ENCODE results near the gene MAMDC4.

DNA sequence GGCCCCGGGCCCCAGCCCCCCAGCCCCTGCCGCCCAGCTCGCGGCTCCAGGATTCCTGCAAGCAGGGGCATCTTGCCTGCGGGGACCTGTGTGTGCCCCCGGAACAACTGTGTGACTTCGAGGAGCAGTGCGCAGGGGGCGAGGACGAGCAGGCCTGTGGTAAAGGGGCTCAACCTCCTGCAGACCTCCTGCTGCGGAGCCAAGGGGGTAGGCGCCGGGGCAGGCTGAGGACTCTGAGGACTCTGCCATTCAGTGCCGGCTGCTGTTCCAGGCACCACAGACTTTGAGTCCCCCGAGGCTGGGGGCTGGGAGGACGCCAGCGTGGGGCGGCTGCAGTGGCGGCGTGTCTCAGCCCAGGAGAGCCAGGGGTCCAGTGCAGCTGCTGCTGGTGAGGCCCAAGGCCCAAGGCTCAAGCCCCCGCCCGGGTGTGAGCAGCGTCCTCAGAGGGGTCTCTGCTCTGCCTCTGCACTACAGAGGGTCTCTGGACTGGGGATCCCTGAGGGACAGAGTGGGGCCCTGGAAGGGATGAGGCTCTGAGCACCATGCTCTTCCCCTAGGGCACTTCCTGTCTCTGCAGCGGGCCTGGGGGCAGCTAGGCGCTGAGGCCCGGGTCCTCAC is 3.4 kb downstream of the MAMDC4 start:
- TF ChIP-seq RAD21 (IDR thresholded peaks at IDR 0.05 in 1 of 2, conservative IDR thresholded peaks at IDR 0.05 in 1 of 2; ENCODE audit: low read depth in 2 of 2, low read length in 2 of 2): no peak
- no peak for TF ChIP-seq CHD2 (IDR thresholded peaks at IDR 0.05; ENCODE audit: low read length)
- TF ChIP-seq, protein P1, sequence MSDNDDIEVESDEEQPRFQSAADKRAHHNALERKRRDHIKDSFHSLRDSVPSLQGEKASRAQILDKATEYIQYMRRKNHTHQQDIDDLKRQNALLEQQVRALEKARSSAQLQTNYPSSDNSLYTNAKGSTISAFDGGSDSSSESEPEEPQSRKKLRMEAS (IDR thresholded peaks at IDR 0.05): no peak
- TF ChIP-seq POLR2A (IDR thresholded peaks at IDR 0.05; ENCODE audit: control extremely low read depth in 1 of 2, low read depth in 2 of 2, low read length in 2 of 2): no peak
- TF ChIP-seq BRCA1 (IDR thresholded peaks at IDR 0.05; ENCODE audit: low read depth, low read length): no peak
- TF ChIP-seq, protein P2, sequence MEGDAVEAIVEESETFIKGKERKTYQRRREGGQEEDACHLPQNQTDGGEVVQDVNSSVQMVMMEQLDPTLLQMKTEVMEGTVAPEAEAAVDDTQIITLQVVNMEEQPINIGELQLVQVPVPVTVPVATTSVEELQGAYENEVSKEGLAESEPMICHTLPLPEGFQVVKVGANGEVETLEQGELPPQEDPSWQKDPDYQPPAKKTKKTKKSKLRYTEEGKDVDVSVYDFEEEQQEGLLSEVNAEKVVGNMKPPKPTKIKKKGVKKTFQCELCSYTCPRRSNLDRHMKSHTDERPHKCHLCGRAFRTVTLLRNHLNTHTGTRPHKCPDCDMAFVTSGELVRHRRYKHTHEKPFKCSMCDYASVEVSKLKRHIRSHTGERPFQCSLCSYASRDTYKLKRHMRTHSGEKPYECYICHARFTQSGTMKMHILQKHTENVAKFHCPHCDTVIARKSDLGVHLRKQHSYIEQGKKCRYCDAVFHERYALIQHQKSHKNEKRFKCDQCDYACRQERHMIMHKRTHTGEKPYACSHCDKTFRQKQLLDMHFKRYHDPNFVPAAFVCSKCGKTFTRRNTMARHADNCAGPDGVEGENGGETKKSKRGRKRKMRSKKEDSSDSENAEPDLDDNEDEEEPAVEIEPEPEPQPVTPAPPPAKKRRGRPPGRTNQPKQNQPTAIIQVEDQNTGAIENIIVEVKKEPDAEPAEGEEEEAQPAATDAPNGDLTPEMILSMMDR (IDR thresholded peaks at IDR 0.05; ENCODE audit: control extremely low read depth in 1 of 3, insufficient read depth in 1 of 3, low read depth in 1 of 3, low read length in 3 of 3): no peak
- TF ChIP-seq CBX5 (IDR thresholded peaks at IDR 0.05; ENCODE audit: low read depth, low read length): no peak
- TF ChIP-seq YY1 (IDR thresholded peaks at IDR 0.05; ENCODE audit: low read depth, low read length): no peak
- no peak for TF ChIP-seq JUND (IDR thresholded peaks at IDR 0.05; ENCODE audit: low read length)
- no peak for TF ChIP-seq ASH2L (IDR thresholded peaks at IDR 0.05; ENCODE audit: low read length)
- TF ChIP-seq GABPA (IDR thresholded peaks at IDR 0.05; ENCODE audit: borderline replicate concordance, insufficient read depth, low read length): no peak
- no peak for TF ChIP-seq SP4 (IDR thresholded peaks at IDR 0.05; ENCODE audit: low read length)

Data from H1 (cell line).